Measurements from ENCODE around the gene EZR.

EZR gene

GRCh38 chr6:158737082-158737709 lies 82.0 kb downstream of the EZR start:
- Histone ChIP-seq H3K27ac (ENCODE audit: low read depth, low read length) (no peak overlapping the region), H3K9me3 (ENCODE audit: control insufficient read depth in 1 of 2, low read length in 2 of 2) (peaks cover 4 to 8% of the 10 kb centered on the region in 2 donors), H3K4me3 (ENCODE audit: low read depth in 1 of 2, low read length in 2 of 2) (no peak overlapping the region), H3K36me3 (ENCODE audit: control insufficient read depth in 1 of 2, insufficient read depth in 2 of 2, low read length in 2 of 2) (no peaks in the 10 kb centered on the region), H3K9ac (ENCODE audit: low read depth in 1 of 2, low read length in 2 of 2) (no peak overlapping the region), H3K4me1 (ENCODE audit: control insufficient read depth in 1 of 2, insufficient read depth in 2 of 2, low read length in 2 of 2) (peaks cover 5 to 10% of the 10 kb centered on the region in 2 donors), H3K27me3 (ENCODE audit: control insufficient read depth in 1 of 2, insufficient read depth in 2 of 2, low read length in 2 of 2) (no peaks in the 10 kb centered on the region)

- Histone ChIP-seq H3K9me3 (ENCODE audit: control insufficient read depth in 1 of 2, low read length in 2 of 2) (peaks cover 4 to 8% of the 10 kb centered on the region in 2 donors), H3K9ac (ENCODE audit: low read depth in 1 of 2, low read length in 2 of 2) (no peak overlapping the region), H3K27ac (ENCODE audit: low read depth, low read length) (no peak overlapping the region), H3K27me3 (ENCODE audit: control insufficient read depth in 1 of 2, insufficient read depth in 2 of 2, low read length in 2 of 2) (no peaks in the 10 kb centered on the region), H3K36me3 (ENCODE audit: control insufficient read depth in 1 of 2, insufficient read depth in 2 of 2, low read length in 2 of 2) (no peaks in the 10 kb centered on the region), H3K4me3 (ENCODE audit: low read depth in 1 of 2, low read length in 2 of 2) (no peak overlapping the region), H3K4me1 (ENCODE audit: control insufficient read depth in 1 of 2, insufficient read depth in 2 of 2, low read length in 2 of 2) (peaks cover 5 to 10% of the 10 kb centered on the region in 2 donors)
Measured at GRCh38 chr6:158735009-158735408, 84.2 kb downstream of the EZR start.

- Histone ChIP-seq H3K36me3 (ENCODE audit: control insufficient read depth in 1 of 2, insufficient read depth in 2 of 2, low read length in 2 of 2) (no peaks in the 10 kb centered on the region), H3K9ac (ENCODE audit: low read depth in 1 of 2, low read length in 2 of 2) (no peak overlapping the region), H3K27me3 (ENCODE audit: control insufficient read depth in 1 of 2, insufficient read depth in 2 of 2, low read length in 2 of 2) (no peaks in the 10 kb centered on the region), H3K4me1 (ENCODE audit: control insufficient read depth in 1 of 2, insufficient read depth in 2 of 2, low read length in 2 of 2) (no peaks in the 10 kb centered on the region), H3K9me3 (ENCODE audit: control insufficient read depth in 1 of 2, low read length in 2 of 2) (peaks cover 4 to 8% of the 10 kb centered on the region in 2 donors), H3K27ac (ENCODE audit: low read depth, low read length) (no peak overlapping the region), H3K4me3 (ENCODE audit: low read depth in 1 of 2, low read length in 2 of 2) (no peak overlapping the region)
Measured at GRCh38 chr6:158730541-158730907, 88.6 kb downstream of the EZR start.

GRCh38 chr6:158729906-158730540 lies 89.1 kb downstream of the EZR start:
- H3K27ac ChIP-seq (ENCODE audit: low read depth, low read length), result no peak overlapping the region
- no peak overlapping the region for H3K9ac ChIP-seq (ENCODE audit: low read depth in 1 of 2, low read length in 2 of 2)
- H3K4me1 ChIP-seq (ENCODE audit: control insufficient read depth in 1 of 2, insufficient read depth in 2 of 2, low read length in 2 of 2), result no peaks in the 10 kb centered on the region
- no peaks in the 10 kb centered on the region for H3K36me3 ChIP-seq (ENCODE audit: control insufficient read depth in 1 of 2, insufficient read depth in 2 of 2, low read length in 2 of 2)
- H3K27me3 ChIP-seq (ENCODE audit: control insufficient read depth in 1 of 2, insufficient read depth in 2 of 2, low read length in 2 of 2), result no peaks in the 10 kb centered on the region
- peaks cover 4 to 8% of the 10 kb centered on the region in 2 donors for H3K9me3 ChIP-seq (ENCODE audit: control insufficient read depth in 1 of 2, low read length in 2 of 2)
- H3K4me3 ChIP-seq (ENCODE audit: low read depth in 1 of 2, low read length in 2 of 2), result no peak overlapping the region

GRCh38 chr6:158725704-158726103 lies 93.5 kb downstream of the EZR start:
- Histone ChIP-seq H3K27me3 (ENCODE audit: control insufficient read depth in 1 of 2, insufficient read depth in 2 of 2, low read length in 2 of 2) (no peaks in the 10 kb centered on the region), H3K4me3 (ENCODE audit: low read depth in 1 of 2, low read length in 2 of 2) (no peak overlapping the region), H3K4me1 (ENCODE audit: control insufficient read depth in 1 of 2, insufficient read depth in 2 of 2, low read length in 2 of 2) (peaks cover 3 to 4% of the 10 kb centered on the region in 2 donors), H3K9ac (ENCODE audit: low read depth in 1 of 2, low read length in 2 of 2) (no peak overlapping the region), H3K27ac (ENCODE audit: low read depth, low read length) (no peak overlapping the region), H3K36me3 (ENCODE audit: control insufficient read depth in 1 of 2, insufficient read depth in 2 of 2, low read length in 2 of 2) (no peaks in the 10 kb centered on the region), H3K9me3 (ENCODE audit: control insufficient read depth in 1 of 2, low read length in 2 of 2) (no peaks in the 10 kb centered on the region)

GRCh38 chr6:158722176-158722729 lies 96.9 kb downstream of the EZR start:
- Histone ChIP-seq H3K9me3 (ENCODE audit: control insufficient read depth in 1 of 2, low read length in 2 of 2) (no peaks in the 10 kb centered on the region), H3K4me3 (ENCODE audit: low read depth in 1 of 2, low read length in 2 of 2) (no peak overlapping the region), H3K9ac (ENCODE audit: low read depth in 1 of 2, low read length in 2 of 2) (no peak overlapping the region), H3K27ac (ENCODE audit: low read depth, low read length) (no peak overlapping the region), H3K4me1 (ENCODE audit: control insufficient read depth in 1 of 2, insufficient read depth in 2 of 2, low read length in 2 of 2) (peaks cover 26 to 28% of the 10 kb centered on the region in 2 donors), H3K27me3 (ENCODE audit: control insufficient read depth in 1 of 2, insufficient read depth in 2 of 2, low read length in 2 of 2) (no peaks in the 10 kb centered on the region), H3K36me3 (ENCODE audit: control insufficient read depth in 1 of 2, insufficient read depth in 2 of 2, low read length in 2 of 2) (no peaks in the 10 kb centered on the region)

GRCh38 chr6:158718461-158719046 lies 100.6 kb downstream of the EZR start:
- no peaks in the 10 kb centered on the region for H3K36me3 ChIP-seq (ENCODE audit: control insufficient read depth in 1 of 2, insufficient read depth in 2 of 2, low read length in 2 of 2)
- no peaks in the 10 kb centered on the region for H3K9me3 ChIP-seq (ENCODE audit: control insufficient read depth in 1 of 2, low read length in 2 of 2)
- no peak overlapping the region for H3K4me3 ChIP-seq (ENCODE audit: low read depth in 1 of 2, low read length in 2 of 2)
- no peaks in the 10 kb centered on the region for H3K27me3 ChIP-seq (ENCODE audit: control insufficient read depth in 1 of 2, insufficient read depth in 2 of 2, low read length in 2 of 2)
- peaks cover 44% of the 10 kb centered on the region in 2 donors for H3K4me1 ChIP-seq (ENCODE audit: control insufficient read depth in 1 of 2, insufficient read depth in 2 of 2, low read length in 2 of 2)
- no peak overlapping the region for H3K27ac ChIP-seq (ENCODE audit: low read depth, low read length)
- H3K9ac ChIP-seq (ENCODE audit: low read depth in 1 of 2, low read length in 2 of 2), result no peak overlapping the region

- H3K36me3 ChIP-seq (ENCODE audit: control insufficient read depth in 1 of 2, insufficient read depth in 2 of 2, low read length in 2 of 2), result no peaks in the 10 kb centered on the region
- H3K27ac ChIP-seq (ENCODE audit: low read depth, low read length), result peak overlapping the region; percentile 60
- no peak overlapping the region for H3K4me3 ChIP-seq (ENCODE audit: low read depth in 1 of 2, low read length in 2 of 2)
- peak overlapping the region in 1 of 2 donors; percentile 28 for H3K9ac ChIP-seq (ENCODE audit: low read depth in 1 of 2, low read length in 2 of 2)
- H3K9me3 ChIP-seq (ENCODE audit: control insufficient read depth in 1 of 2, low read length in 2 of 2), result no peaks in the 10 kb centered on the region
- no peaks in the 10 kb centered on the region for H3K27me3 ChIP-seq (ENCODE audit: control insufficient read depth in 1 of 2, insufficient read depth in 2 of 2, low read length in 2 of 2)
- peaks cover 44% of the 10 kb centered on the region in 2 donors for H3K4me1 ChIP-seq (ENCODE audit: control insufficient read depth in 1 of 2, insufficient read depth in 2 of 2, low read length in 2 of 2)
Measured at GRCh38 chr6:158717341-158718330, 101.5 kb downstream of the EZR start.
